ENCODE data around the gene GTPBP8.

Gene GTPBP8

GRCh38 chr3:113019182-113020137, 28.7 kb downstream of the GTPBP8 start (continued):
- no peak for TF ChIP-seq ZSCAN4 (tag by site-specific recombination; IDR thresholded peaks at IDR 0.05)
- peak; percentile 80 for TF ChIP-seq ZFHX2 (tag by site-specific recombination; conservative IDR thresholded peaks at IDR 0.05)
- TF ChIP-seq ZNF174 (tag by site-specific recombination; IDR thresholded peaks at IDR 0.05): no peak
- 0 out of 2 replicates have a peak, but pooled peaks have one; percentile 61 for TF ChIP-seq KLF8 (tag by site-specific recombination; IDR thresholded peaks at IDR 0.05)
- TF ChIP-seq CTCF (tag by site-specific recombination; IDR thresholded peaks at IDR 0.05): no peak
- TF ChIP-seq GFI1B (tag by site-specific recombination; IDR thresholded peaks at IDR 0.05): no peak
- TF ChIP-seq, protein P1, sequence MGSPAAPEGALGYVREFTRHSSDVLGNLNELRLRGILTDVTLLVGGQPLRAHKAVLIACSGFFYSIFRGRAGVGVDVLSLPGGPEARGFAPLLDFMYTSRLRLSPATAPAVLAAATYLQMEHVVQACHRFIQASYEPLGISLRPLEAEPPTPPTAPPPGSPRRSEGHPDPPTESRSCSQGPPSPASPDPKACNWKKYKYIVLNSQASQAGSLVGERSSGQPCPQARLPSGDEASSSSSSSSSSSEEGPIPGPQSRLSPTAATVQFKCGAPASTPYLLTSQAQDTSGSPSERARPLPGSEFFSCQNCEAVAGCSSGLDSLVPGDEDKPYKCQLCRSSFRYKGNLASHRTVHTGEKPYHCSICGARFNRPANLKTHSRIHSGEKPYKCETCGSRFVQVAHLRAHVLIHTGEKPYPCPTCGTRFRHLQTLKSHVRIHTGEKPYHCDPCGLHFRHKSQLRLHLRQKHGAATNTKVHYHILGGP (tag by site-specific recombination; IDR thresholded peaks at IDR 0.05): no peak
- TF ChIP-seq EGR2 (tag by site-specific recombination; IDR thresholded peaks at IDR 0.05; ENCODE audit: low read depth): peak; percentile 51; the same call in 1 of the 2 replicates
- no peak for TF ChIP-seq ZNF184 (tag by site-specific recombination; IDR thresholded peaks at IDR 0.05)
- TF ChIP-seq ZNF76 (tag by site-specific recombination; IDR thresholded peaks at IDR 0.05; ENCODE audit: borderline replicate concordance, low read depth): peak; percentile 96
- no peak for TF ChIP-seq ZNF558 (tag by site-specific recombination; IDR thresholded peaks at IDR 0.05)
- TF ChIP-seq ZBTB7A (tag by site-specific recombination; IDR thresholded peaks at IDR 0.05; ENCODE audit: low read depth): no peak
- TF ChIP-seq MEIS1 (CRISPR knock-in tag; IDR thresholded peaks at IDR 0.05; ENCODE audit: borderline replicate concordance): no peak
- no peak for TF ChIP-seq ZNF132 (tag by site-specific recombination; IDR thresholded peaks at IDR 0.05; ENCODE audit: borderline replicate concordance)
- TF ChIP-seq ZNF324 (tag by site-specific recombination; IDR thresholded peaks at IDR 0.05): 0 out of 2 replicates have a peak, but pooled peaks have one; percentile 23
- TF ChIP-seq, protein P2, sequence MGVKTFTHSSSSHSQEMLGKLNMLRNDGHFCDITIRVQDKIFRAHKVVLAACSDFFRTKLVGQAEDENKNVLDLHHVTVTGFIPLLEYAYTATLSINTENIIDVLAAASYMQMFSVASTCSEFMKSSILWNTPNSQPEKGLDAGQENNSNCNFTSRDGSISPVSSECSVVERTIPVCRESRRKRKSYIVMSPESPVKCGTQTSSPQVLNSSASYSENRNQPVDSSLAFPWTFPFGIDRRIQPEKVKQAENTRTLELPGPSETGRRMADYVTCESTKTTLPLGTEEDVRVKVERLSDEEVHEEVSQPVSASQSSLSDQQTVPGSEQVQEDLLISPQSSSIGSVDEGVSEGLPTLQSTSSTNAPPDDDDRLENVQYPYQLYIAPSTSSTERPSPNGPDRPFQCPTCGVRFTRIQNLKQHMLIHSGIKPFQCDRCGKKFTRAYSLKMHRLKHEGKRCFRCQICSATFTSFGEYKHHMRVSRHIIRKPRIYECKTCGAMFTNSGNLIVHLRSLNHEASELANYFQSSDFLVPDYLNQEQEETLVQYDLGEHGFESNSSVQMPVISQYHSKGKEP (tag by site-specific recombination; IDR thresholded peaks at IDR 0.05): no peak
- 0 out of 2 replicates have a peak, but pooled peaks have one; percentile 40 for TF ChIP-seq ZNF2 (tag by site-specific recombination; IDR thresholded peaks at IDR 0.05)
- TF ChIP-seq HOXD13 (CRISPR knock-in tag; IDR thresholded peaks at IDR 0.05; ENCODE audit: borderline replicate concordance): no peak
- no peak for TF ChIP-seq ZNF302 (tag by site-specific recombination; IDR thresholded peaks at IDR 0.05; ENCODE audit: low read depth)
- TF ChIP-seq ZNF544 (tag by site-specific recombination; IDR thresholded peaks at IDR 0.05): no peak
- no peak for TF ChIP-seq ZNF121 (tag by site-specific recombination; IDR thresholded peaks at IDR 0.05)
- no peak for TF ChIP-seq PRDM4 (tag by site-specific recombination; IDR thresholded peaks at IDR 0.05)
- TF ChIP-seq SP7 (tag by site-specific recombination; IDR thresholded peaks at IDR 0.05): peak; percentile 58
- peak; percentile 82 for TF ChIP-seq ZNF501 (tag by site-specific recombination; IDR thresholded peaks at IDR 0.05)
- TF ChIP-seq ZXDB (tag by site-specific recombination; IDR thresholded peaks at IDR 0.05): peak; percentile 75
- TF ChIP-seq, protein P3, sequence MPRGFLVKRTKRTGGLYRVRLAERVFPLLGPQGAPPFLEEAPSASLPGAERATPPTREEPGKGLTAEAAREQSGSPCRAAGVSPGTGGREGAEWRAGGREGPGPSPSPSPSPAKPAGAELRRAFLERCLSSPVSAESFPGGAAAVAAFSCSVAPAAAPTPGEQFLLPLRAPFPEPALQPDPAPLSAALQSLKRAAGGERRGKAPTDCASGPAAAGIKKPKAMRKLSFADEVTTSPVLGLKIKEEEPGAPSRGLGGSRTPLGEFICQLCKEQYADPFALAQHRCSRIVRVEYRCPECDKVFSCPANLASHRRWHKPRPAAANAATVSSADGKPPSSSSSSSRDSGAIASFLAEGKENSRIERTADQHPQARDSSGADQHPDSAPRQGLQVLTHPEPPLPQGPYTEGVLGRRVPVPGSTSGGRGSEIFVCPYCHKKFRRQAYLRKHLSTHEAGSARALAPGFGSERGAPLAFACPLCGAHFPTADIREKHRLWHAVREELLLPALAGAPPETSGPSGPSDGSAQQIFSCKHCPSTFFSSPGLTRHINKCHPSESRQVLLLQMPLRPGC (tag by site-specific recombination; IDR thresholded peaks at IDR 0.05): 0 out of 2 replicates have a peak, but pooled peaks have one; percentile 57
- peak; percentile 69; the same call in 1 of the 2 replicates for TF ChIP-seq KLF1 (tag by site-specific recombination; IDR thresholded peaks at IDR 0.05)
- no peak for TF ChIP-seq ZNF391 (tag by site-specific recombination; IDR thresholded peaks at IDR 0.05; ENCODE audit: borderline replicate concordance, low read depth)
- TF ChIP-seq ZBTB8A (tag by site-specific recombination; IDR thresholded peaks at IDR 0.05): no peak
- TF ChIP-seq ZNF621 (tag by site-specific recombination; IDR thresholded peaks at IDR 0.05): no peak

Measured in HEK293 (cell line).